MCF 10A (cell line): ENCODE data around the gene ARL15. TPM values are rescaled to one million over a fixed set of nuclear protein-coding genes. Genes with fewer than 3 reads are reported as not detected.

Experiments
- BruUV-seq: library from RNA; stranded (reverse); fragments of 400-500 nt; replicated peaks from 2 replicates; lab custom pipeline; 2021; lab: Mats Ljungman, UMichigan
- CTCF ChIA-PET: fragments of 300-600 bp; sonication (Branson Sonifier 250); formaldehyde crosslinking; extraction: SDS; loops from one replicate; lab custom pipeline; 2021; ENCODE audit warnings: antibody characterized with exemption, inconsistent platforms; lab: Yijun Ruan, JAX
- POLR2A ChIA-PET: fragments of 300-600, 350-650 bp; sonication (Branson Sonifier 250); formaldehyde crosslinking; extraction: SDS; loops from one replicate; lab custom pipeline; 2020; ENCODE audit warnings: antibody characterized with exemption, inconsistent platforms; lab: Yijun Ruan, JAX
- DNase-seq: peaks from one replicate; pipeline ENCODE4 v3.0.0-alpha.2; 2018; ENCODE audit not compliant: unreplicated experiment
- H3K27ac Mint-ChIP-seq: one replicate; pipeline ENCODE4 v1.8.0; 2022; ENCODE audit warnings: mild to moderate bottlenecking, low read depth, mixed read lengths; ENCODE audit not compliant: unreplicated experiment
- H3K27me3 Mint-ChIP-seq: one replicate; pipeline ENCODE4 v1.8.0; 2022; ENCODE audit warnings: mixed read lengths; ENCODE audit not compliant: insufficient read depth, unreplicated experiment
- H3K36me3 Mint-ChIP-seq: one replicate; pipeline ENCODE4 v1.8.0; 2022; ENCODE audit warnings: mild to moderate bottlenecking, moderate library complexity, mixed read lengths; ENCODE audit not compliant: insufficient read depth, unreplicated experiment
- H3K4me1 Mint-ChIP-seq: one replicate; pipeline ENCODE4 v1.8.0; 2022; ENCODE audit warnings: mixed read lengths; ENCODE audit not compliant: insufficient read depth, unreplicated experiment
- H3K4me3 Mint-ChIP-seq: one replicate; pipeline ENCODE4 v1.8.0; 2022; ENCODE audit warnings: mild to moderate bottlenecking, moderate library complexity, mixed read lengths; ENCODE audit not compliant: unreplicated experiment
- H3K9me3 Mint-ChIP-seq: one replicate; pipeline ENCODE4 v1.8.0; 2022; ENCODE audit warnings: mixed read lengths; ENCODE audit not compliant: unreplicated experiment
- CTCF ChIP-seq: fragments of 200-600 bp; IDR thresholded peaks from one replicate; pipeline ENCODE4 v1.8.0; 2022; ENCODE audit warnings: antibody characterized with exemption, mild to moderate bottlenecking; ENCODE audit not compliant: unreplicated experiment
- intact Hi-C: fragments of 100-400 bp; cut with micrococcal nuclease; formaldehyde crosslinking; loops from 2 replicates; pipeline ENCODE4 v1.14.1; 2022
- total RNA-seq: library from RNA; stranded (reverse); gene quantifications from 2 replicates; pipeline ENCODE4 v1.2.3, GENCODE V29; 2022

Gene ARL15
- total RNA-seq, 1 experiment from 2014 or later, result 11.3 TPM

GRCh38 chr5:53884417-53884816, 426.0 kb downstream of the ARL15 start:
- ChIA-PET POLR2A (interaction anchor here (1.4 kb wide), 1 partner anchor 10 kb away, joined by 4 read pairs; no protein-coding TSS in a partner anchor), CTCF (no interaction called here)
- Mint-ChIP-seq H3K9me3 (no peaks in the 10 kb centered on the region), H3K4me3 (no peak overlapping the region), H3K4me1 (no peaks in the 10 kb centered on the region), H3K36me3 (no peaks in the 10 kb centered on the region), H3K27ac (no peak overlapping the region), H3K27me3 (no peaks in the 10 kb centered on the region)
- no peak for TF ChIP-seq CTCF
- no peak for DNase-seq
- intact Hi-C loops, result no loop called here
- BruUV-seq, result no TSS peak

- POLR2A ChIA-PET, result no interaction called here
- H3K27me3 Mint-ChIP-seq, result no peaks in the 10 kb centered on the region
- TF ChIP-seq CTCF, result no peak
- CTCF ChIA-PET, result no interaction called here
- no TSS peak for BruUV-seq
- intact Hi-C loops, result no loop called here
- no peak overlapping the region for H3K27ac Mint-ChIP-seq
- no peak for DNase-seq
- H3K4me1 Mint-ChIP-seq, result no peaks in the 10 kb centered on the region
- H3K4me3 Mint-ChIP-seq, result no peak overlapping the region
- no peaks in the 10 kb centered on the region for H3K9me3 Mint-ChIP-seq
- no peaks in the 10 kb centered on the region for H3K36me3 Mint-ChIP-seq
Observed at GRCh38 chr5:53882676-53883031, 427.7 kb downstream of the ARL15 start.

- H3K4me3 Mint-ChIP-seq, result no peak overlapping the region
- no peaks in the 10 kb centered on the region for H3K27me3 Mint-ChIP-seq
- intact Hi-C loops, result no loop called here
- no peaks in the 10 kb centered on the region for H3K36me3 Mint-ChIP-seq
- DNase-seq, result no peak
- BruUV-seq, result no TSS peak
- ChIA-PET POLR2A (no interaction called here), CTCF (no interaction called here)
- TF ChIP-seq CTCF, result no peak
- no peaks in the 10 kb centered on the region for H3K4me1 Mint-ChIP-seq
- no peak overlapping the region for H3K27ac Mint-ChIP-seq
- H3K9me3 Mint-ChIP-seq, result no peaks in the 10 kb centered on the region
Observed at GRCh38 chr5:53882006-53882675, 428.2 kb downstream of the ARL15 start.

- Mint-ChIP-seq H3K9me3 (no peaks in the 10 kb centered on the region), H3K4me3 (no peak overlapping the region), H3K27me3 (no peaks in the 10 kb centered on the region), H3K27ac (no peak overlapping the region), H3K4me1 (no peaks in the 10 kb centered on the region), H3K36me3 (peaks cover 5% of the 10 kb centered on the region)
- TF ChIP-seq CTCF, result no peak
- POLR2A ChIA-PET, result no interaction called here
- BruUV-seq, result no TSS peak
- DNase-seq, result no peak
- intact Hi-C loops, result no loop called here
- CTCF ChIA-PET, result interaction anchor here (0.6 kb wide), 1 partner anchor 785 kb away, joined by 3 read pairs; no protein-coding TSS in a partner anchor
Observed at GRCh38 chr5:53879708-53880323, 430.6 kb downstream of the ARL15 start.
